H1 (cell line): ENCODE measurements around the gene MORC2.

Experiments used
- BACH1 ChIP-seq: IDR thresholded peaks from 2 replicates; pipeline ENCODE4 v1.6.1; 2012; ENCODE audit warnings: low read length, improper control_type of control experiment
- CREB1 ChIP-seq: IDR thresholded peaks from 2 replicates; pipeline ENCODE4 v1.6.1; 2012; ENCODE audit warnings: inconsistent platforms
- EZH2 ChIP-seq: fragments of 200-600 bp; sonication (generic); IDR thresholded peaks from 2 replicates; pipeline ENCODE4 v1.7.1; 2012; ENCODE audit warnings: low read depth, mild to moderate bottlenecking, moderate library complexity, low read length, inconsistent platforms; ENCODE audit not compliant: severe bottlenecking
- HDAC6 ChIP-seq: IDR thresholded peaks from one replicate; pipeline ENCODE4 v1.7.1; 2012; ENCODE audit warnings: low read depth, mild to moderate bottlenecking, inconsistent platforms, low read length, moderate library complexity
- POLR2AphosphoS5 ChIP-seq: IDR thresholded peaks from 2 replicates; pipeline ENCODE4 v1.6.1; 2011; ENCODE audit warnings: low read depth, low read length
- RBBP5 ChIP-seq: IDR thresholded peaks from 2 replicates; pipeline ENCODE4 v1.7.1; 2012; ENCODE audit warnings: low read depth, mild to moderate bottlenecking, inconsistent platforms, low read length, moderate library complexity, borderline replicate concordance
- YY1 ChIP-seq: IDR thresholded peaks from 2 replicates; pipeline ENCODE4 v1.6.1; 2011; ENCODE audit warnings: low read depth, mild to moderate bottlenecking, low read length
- ZNF274 ChIP-seq: IDR thresholded peaks from 2 replicates; pipeline ENCODE4 v1.7.0; 2012; ENCODE audit warnings: low read length, borderline replicate concordance; ENCODE audit errors: extremely low read depth
- TF ChIP-seq, protein P1 (sequence below), 3 experiments: IDR thresholded peaks; 1 replicate in 2 of 3; 2 replicates in 1 of 3; pipeline versions ENCODE4 v1.5.1 to v1.6.1; 2011; ENCODE audit warnings: low read length in 3 of 3, mild to moderate bottlenecking in 3 of 3, inconsistent platforms in 2 of 3, low read depth in 1 of 3, moderate library complexity in 1 of 3; ENCODE audit not compliant: insufficient read depth in 1 of 3; ENCODE audit errors: control extremely low read depth in 1 of 3
- TF ChIP-seq, protein P2 (sequence below): IDR thresholded peaks from 2 replicates; pipeline ENCODE4 v1.6.1; 2011; ENCODE audit warnings: low read depth, mild to moderate bottlenecking, low read length; ENCODE audit not compliant: insufficient read depth

DNA sequence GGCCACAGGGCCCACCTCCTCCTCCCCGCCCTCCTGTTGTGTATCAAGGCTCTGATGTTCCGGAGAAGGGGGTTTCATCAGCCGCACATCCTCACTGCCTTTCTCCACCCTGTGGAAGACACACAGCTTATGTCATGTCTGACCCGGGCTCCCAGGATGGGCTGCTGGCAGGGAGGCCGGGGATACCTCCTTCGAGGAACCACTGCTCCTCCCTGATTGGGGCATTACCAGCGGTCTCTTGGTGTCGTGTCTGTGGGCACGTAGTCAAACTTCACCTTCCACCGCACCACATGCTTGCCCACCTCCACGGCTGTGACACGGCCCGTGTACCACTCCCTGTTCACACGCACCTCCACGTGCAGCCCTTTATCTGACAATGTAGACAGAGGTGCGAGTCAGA lies 35.9 kb downstream of the MORC2 start:
- TF ChIP-seq, protein P1, sequence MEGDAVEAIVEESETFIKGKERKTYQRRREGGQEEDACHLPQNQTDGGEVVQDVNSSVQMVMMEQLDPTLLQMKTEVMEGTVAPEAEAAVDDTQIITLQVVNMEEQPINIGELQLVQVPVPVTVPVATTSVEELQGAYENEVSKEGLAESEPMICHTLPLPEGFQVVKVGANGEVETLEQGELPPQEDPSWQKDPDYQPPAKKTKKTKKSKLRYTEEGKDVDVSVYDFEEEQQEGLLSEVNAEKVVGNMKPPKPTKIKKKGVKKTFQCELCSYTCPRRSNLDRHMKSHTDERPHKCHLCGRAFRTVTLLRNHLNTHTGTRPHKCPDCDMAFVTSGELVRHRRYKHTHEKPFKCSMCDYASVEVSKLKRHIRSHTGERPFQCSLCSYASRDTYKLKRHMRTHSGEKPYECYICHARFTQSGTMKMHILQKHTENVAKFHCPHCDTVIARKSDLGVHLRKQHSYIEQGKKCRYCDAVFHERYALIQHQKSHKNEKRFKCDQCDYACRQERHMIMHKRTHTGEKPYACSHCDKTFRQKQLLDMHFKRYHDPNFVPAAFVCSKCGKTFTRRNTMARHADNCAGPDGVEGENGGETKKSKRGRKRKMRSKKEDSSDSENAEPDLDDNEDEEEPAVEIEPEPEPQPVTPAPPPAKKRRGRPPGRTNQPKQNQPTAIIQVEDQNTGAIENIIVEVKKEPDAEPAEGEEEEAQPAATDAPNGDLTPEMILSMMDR (IDR thresholded peaks at IDR 0.05; ENCODE audit: control extremely low read depth in 1 of 3, insufficient read depth in 1 of 3, low read depth in 1 of 3, low read length in 3 of 3): no peak
- TF ChIP-seq BACH1: no peak
- TF ChIP-seq, protein P2, sequence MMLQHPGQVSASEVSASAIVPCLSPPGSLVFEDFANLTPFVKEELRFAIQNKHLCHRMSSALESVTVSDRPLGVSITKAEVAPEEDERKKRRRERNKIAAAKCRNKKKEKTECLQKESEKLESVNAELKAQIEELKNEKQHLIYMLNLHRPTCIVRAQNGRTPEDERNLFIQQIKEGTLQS: no peak
- TF ChIP-seq EZH2: no peak
- no peak; the same call in 1 of the 2 replicates for TF ChIP-seq POLR2AphosphoS5
- TF ChIP-seq HDAC6: no peak
- no peak for TF ChIP-seq ZNF274
- TF ChIP-seq YY1: no peak
- no peak for TF ChIP-seq CREB1
- TF ChIP-seq RBBP5: no peak
